Effector memory CD4-positive, alpha-beta T cell (primary cell): Measurements from ENCODE around the gene PDE11A.

Experiments used
- DNase-seq, 3 donors: peaks; one replicate each; pipeline ENCODE4 v3.0.0-alpha.2; 2020
- H3K27ac ChIP-seq: 2 replicates; pipeline ENCODE4 v1.7.0; 2013; ENCODE audit warnings: mild to moderate bottlenecking, low read length, moderate library complexity; ENCODE audit not compliant: insufficient read depth, poor library complexity, severe bottlenecking
- H3K27me3 ChIP-seq: replicated peaks from 2 replicates; pipeline ENCODE4 v1.7.0; 2013; ENCODE audit warnings: mild to moderate bottlenecking, low read length; ENCODE audit not compliant: insufficient read depth, control insufficient read depth, poor library complexity, severe bottlenecking
- H3K36me3 ChIP-seq: 2 replicates; pipeline ENCODE4 v1.7.0; 2013; ENCODE audit warnings: mild to moderate bottlenecking, low read length, moderate library complexity; ENCODE audit not compliant: control insufficient read depth, insufficient read depth
- H3K4me1 ChIP-seq: 2 replicates; pipeline ENCODE4 v1.7.0; 2013; ENCODE audit warnings: low read length, mild to moderate bottlenecking; ENCODE audit not compliant: control insufficient read depth, insufficient read depth, poor library complexity, severe bottlenecking
- H3K4me3 ChIP-seq: 2 replicates; pipeline ENCODE4 v1.7.0; 2013; ENCODE audit warnings: low read length, low read depth, mild to moderate bottlenecking; ENCODE audit not compliant: insufficient read depth, poor library complexity, severe bottlenecking
- H3K9me3 ChIP-seq: 2 replicates; pipeline ENCODE4 v1.7.0; 2013; ENCODE audit warnings: mild to moderate bottlenecking, low read length, moderate library complexity; ENCODE audit not compliant: control insufficient read depth

PDE11A gene

DNA sequence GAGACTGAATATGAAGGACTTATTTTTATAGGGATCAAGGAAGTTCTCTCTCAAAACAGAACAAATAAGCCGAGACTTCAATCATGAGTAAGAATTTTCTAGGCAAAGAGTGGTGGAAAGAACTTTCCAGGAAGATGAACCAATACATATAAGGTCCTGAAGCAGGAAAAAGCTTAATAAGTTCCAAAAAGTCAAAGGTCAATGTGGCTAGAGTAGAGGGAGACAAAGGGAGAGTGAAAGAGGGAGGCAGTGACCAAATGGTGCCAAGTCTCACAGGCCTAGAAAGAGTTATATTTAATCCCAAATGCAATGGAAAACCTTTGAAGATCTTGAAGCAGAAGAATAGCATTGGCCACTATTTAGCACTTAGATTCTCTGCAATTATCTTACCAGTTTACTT, 56.0 kb downstream of the PDE11A start:
- no peak for DNase-seq
- H3K27me3 ChIP-seq = no peaks in the 10 kb centered on the region
- H3K36me3 ChIP-seq = no peaks in the 10 kb centered on the region
- H3K9me3 ChIP-seq = no peaks in the 10 kb centered on the region
- H3K27ac ChIP-seq = no peak overlapping the region
- H3K4me3 ChIP-seq = no peak overlapping the region
- no peaks in the 10 kb centered on the region for H3K4me1 ChIP-seq

DNA sequence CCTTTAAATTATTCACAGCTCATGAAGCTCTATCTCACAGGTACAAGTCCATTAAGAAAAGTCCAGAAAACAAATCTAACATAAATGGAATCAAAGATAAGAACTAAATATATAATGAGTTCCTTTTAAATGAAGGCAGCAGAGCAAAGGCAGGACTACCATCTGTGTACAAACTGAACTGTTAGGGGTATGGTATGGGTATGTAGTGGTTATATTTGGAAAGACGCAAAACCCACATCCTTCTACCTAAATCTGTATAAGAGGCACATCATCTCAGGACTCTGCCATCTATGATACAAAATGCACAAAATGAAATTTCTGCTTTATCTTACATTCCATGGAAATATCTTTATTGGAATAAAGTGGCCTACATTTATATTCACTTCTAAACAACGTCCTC, 59.9 kb downstream of the PDE11A start:
- no peaks in the 10 kb centered on the region for H3K4me1 ChIP-seq
- H3K27ac ChIP-seq = no peak overlapping the region
- H3K27me3 ChIP-seq = no peaks in the 10 kb centered on the region
- no peak for DNase-seq
- H3K9me3 ChIP-seq = no peaks in the 10 kb centered on the region
- no peaks in the 10 kb centered on the region for H3K36me3 ChIP-seq
- H3K4me3 ChIP-seq = no peak overlapping the region

DNA sequence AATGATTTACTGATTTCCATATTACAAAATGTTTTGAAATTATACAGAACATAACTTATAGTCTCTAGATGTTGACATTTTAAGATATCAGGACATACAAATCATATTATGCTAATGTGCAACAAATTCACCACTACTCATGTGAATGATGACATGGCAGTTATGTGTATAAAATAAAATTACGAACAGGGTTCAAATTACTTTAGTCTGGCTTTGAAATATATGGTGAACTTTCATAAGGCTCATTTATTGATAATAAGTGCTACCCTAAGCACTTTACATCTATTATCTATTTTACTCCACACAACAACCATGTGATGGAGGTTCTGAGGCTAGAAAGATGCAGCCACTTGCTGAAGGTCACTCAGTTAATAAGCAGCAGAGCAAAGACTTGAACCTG, 62.8 kb downstream of the PDE11A start:
- Histone ChIP-seq H3K4me3 (no peak overlapping the region), H3K9me3 (no peaks in the 10 kb centered on the region), H3K36me3 (no peaks in the 10 kb centered on the region), H3K4me1 (no peaks in the 10 kb centered on the region), H3K27me3 (no peaks in the 10 kb centered on the region), H3K27ac (no peak overlapping the region)
- no peak for DNase-seq

DNA sequence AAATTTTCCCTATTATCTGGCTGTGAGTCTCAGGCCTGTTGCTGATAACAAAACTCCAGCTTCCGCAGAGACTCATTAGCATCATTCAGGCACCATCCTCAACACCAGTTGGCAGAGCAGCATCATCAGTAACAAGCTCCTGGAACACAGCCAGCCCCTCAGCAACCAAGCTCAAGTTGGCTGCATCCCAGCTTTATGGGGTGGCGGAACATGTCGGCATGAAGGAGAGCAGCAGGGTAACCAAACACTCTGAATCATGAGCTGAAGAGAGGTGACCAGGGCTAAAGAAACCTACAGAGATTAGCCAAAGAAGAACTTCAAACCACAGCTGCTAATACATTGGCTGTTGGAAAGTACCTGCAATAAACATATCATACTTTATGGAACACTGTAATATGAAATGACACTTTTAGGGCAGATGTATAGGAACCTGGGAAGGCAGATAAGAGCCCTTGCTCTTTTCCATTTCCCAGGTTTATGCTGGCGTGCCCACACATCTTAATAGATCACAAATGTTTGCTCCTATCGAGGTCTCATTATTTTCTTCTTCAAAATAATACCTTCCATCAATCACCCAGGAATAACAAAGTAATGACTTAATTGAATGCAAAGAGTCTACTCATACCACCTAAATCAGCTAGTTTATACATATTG, 63.8 kb downstream of the PDE11A start:
- H3K9me3 ChIP-seq = no peaks in the 10 kb centered on the region
- H3K4me3 ChIP-seq = no peak overlapping the region
- H3K4me1 ChIP-seq = no peaks in the 10 kb centered on the region
- no peak for DNase-seq
- H3K27ac ChIP-seq = no peak overlapping the region
- H3K36me3 ChIP-seq = no peaks in the 10 kb centered on the region
- no peaks in the 10 kb centered on the region for H3K27me3 ChIP-seq

DNA sequence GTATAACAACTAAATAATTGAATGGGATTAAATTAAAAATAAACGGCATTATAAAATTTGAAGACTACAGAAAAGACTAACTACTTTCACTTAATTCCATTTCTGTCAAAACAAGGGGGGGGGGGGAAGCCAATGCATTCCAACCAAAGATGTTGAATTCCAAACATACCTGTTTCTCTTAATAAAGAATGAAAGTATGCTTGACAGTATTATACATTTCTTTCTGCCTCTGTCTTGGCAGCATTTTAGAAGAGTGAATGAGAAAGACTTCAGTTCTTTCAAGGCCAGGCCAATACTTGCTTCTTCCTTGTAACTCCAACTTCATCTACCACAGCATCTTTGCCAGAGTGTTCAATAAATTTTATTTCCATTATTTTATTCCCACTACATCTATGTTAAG, 65.9 kb downstream of the PDE11A start:
- no peaks in the 10 kb centered on the region for H3K27me3 ChIP-seq
- DNase-seq = no peak

DNA sequence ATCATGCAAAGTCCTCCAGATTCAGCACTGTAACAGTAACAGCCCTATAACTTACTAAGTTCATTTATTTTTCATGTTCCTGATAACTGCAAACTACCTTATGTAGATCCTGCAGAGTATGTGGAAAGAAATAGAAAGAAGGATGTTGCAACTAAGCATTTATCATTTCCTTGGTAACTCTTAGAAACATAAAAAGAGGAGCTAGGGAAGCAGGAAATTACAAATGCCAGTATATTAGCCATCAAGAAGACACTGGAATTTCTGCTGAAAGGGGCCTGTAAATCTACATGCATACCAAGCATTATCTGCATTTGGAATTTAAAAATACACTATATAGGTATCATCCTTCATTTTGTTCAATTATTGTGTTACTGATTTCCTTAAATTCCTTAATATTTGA, 66.8 kb downstream of the PDE11A start:
- no peak overlapping the region for H3K27ac ChIP-seq
- no peaks in the 10 kb centered on the region for H3K36me3 ChIP-seq
- H3K27me3 ChIP-seq = no peaks in the 10 kb centered on the region
- no peaks in the 10 kb centered on the region for H3K4me1 ChIP-seq
- no peak overlapping the region for H3K4me3 ChIP-seq
- no peak for DNase-seq
- no peaks in the 10 kb centered on the region for H3K9me3 ChIP-seq

More for the DNA sequence above, 65.9 kb downstream of the PDE11A start:
- no peaks in the 10 kb centered on the region for H3K9me3 ChIP-seq
- H3K4me1 ChIP-seq = no peaks in the 10 kb centered on the region
- no peaks in the 10 kb centered on the region for H3K36me3 ChIP-seq
- H3K27ac ChIP-seq = no peak overlapping the region
- H3K4me3 ChIP-seq = no peak overlapping the region

DNA sequence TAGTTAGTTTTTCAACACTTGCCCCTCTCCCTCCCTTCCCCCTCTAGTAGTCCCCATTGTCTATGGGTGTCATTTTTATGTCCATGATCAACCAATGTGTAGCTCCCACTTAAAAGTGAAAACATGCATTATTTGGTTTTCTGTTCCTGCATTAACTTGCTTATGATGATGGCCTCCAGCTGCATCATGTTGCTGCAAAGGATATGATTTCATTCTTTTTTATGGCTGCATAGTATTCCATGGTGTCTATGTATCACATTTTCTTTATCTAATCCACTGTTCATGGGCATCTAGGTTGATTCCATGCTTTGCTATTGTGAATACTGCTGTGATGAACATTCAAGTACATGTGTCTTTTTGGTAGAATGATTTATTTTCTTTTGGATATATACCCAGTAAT, 70.5 kb downstream of the PDE11A start:
- no peaks in the 10 kb centered on the region for H3K9me3 ChIP-seq
- H3K4me3 ChIP-seq = no peak overlapping the region
- DNase-seq = no peak
- H3K27me3 ChIP-seq = no peaks in the 10 kb centered on the region
- no peak overlapping the region for H3K27ac ChIP-seq
- H3K4me1 ChIP-seq = no peaks in the 10 kb centered on the region
- H3K36me3 ChIP-seq = no peaks in the 10 kb centered on the region

DNA sequence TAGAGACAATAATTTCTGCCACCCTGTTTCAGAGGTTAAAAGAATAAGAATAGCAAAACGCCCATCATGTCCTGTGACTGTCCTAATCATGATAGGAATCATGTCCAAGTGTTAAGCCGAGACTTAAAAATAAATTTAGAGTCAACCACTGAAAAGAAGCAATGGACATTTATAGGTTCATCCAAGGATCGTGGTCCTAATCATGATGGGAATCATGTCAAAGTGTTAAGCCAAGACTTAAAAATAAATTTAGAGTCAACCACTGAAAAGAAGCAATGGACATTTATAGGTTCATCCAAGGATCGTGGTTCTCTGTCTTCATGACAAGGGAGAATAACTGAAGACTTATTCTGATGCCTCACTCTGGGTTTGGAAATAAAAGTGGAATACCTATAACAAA, 73.6 kb downstream of the PDE11A start:
- Histone ChIP-seq H3K4me1 (no peaks in the 10 kb centered on the region), H3K9me3 (no peaks in the 10 kb centered on the region), H3K27ac (no peak overlapping the region), H3K27me3 (no peaks in the 10 kb centered on the region), H3K36me3 (no peaks in the 10 kb centered on the region), H3K4me3 (no peak overlapping the region)
- no peak for DNase-seq

DNA sequence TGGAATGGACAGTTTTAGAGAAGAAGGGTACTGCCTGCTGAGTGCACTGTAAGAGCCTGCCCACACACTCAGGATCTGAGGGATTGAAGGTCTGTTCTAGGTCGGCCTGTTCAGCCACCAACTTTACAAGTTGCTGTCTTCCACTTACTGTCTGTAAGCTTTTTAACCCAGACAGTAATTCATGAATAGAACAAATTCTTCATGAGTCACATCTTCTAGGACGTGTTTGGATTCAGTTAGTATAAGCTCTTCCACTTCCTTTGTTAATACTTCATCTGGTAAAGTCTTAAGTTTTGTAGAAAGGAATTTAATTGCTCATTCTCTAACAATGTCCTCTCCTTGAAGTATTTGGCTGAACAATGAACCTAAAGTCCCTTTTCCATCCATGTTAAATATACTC, 74.6 kb downstream of the PDE11A start:
- no peak for DNase-seq
- Histone ChIP-seq H3K9me3 (no peaks in the 10 kb centered on the region), H3K4me1 (no peaks in the 10 kb centered on the region), H3K4me3 (no peak overlapping the region), H3K27me3 (no peaks in the 10 kb centered on the region), H3K36me3 (no peaks in the 10 kb centered on the region), H3K27ac (no peak overlapping the region)

DNA sequence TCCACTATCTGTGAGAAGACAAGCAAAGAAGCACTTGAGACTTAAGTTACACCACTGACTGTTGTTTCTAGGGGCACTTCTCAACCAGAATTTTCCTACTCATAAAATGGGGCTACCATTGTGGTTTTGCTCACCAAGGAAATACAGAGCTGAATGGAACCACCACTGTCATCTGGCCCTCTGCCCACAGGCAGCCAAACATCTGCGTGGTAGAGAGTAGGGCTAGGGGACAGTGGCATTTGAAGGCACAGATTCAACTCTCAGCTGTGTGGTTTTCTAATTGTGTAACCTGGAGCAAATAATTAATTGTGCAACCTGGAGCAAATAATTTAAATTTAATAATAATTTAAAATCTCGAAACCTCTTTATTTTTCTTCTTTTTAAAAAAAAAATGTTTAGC, 79.6 kb downstream of the PDE11A start:
- no peaks in the 10 kb centered on the region for H3K9me3 ChIP-seq
- no peaks in the 10 kb centered on the region for H3K4me1 ChIP-seq
- no peak overlapping the region for H3K4me3 ChIP-seq
- DNase-seq = no peak
- H3K36me3 ChIP-seq = no peaks in the 10 kb centered on the region
- H3K27me3 ChIP-seq = no peaks in the 10 kb centered on the region
- H3K27ac ChIP-seq = no peak overlapping the region
